ENCODE measurements around the gene PRKCB. TPM values are rescaled to one million over a fixed set of nuclear protein-coding genes. Genes with fewer than 3 reads are reported as not detected.

The PRKCB gene
- total and polyA plus RNA-seq, 2 experiments from 2014 or later, result 3.7 to 16.4 TPM

DNA sequence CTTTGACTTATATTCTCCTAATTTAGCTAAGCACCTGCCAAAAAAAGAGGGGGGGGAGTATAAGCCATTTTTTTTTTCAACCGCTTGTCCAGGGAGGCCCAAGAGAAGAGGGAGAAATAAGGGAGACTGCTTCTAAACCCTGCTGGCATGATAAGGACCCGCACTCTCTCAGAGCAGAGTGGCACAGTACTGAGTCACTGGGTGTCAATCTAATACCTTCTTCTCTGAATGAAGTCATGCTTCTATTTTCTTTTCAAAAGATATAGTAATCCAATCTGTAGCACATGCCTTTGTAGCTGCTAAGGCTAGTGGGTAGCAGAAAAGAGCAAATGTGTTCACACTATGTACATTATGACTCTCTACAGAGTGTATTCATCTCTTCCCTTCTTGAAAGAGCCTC, 385.4 kb downstream of the PRKCB start:
- no peaks in the 10 kb centered on the region; the same call in 2 of the 3 replicates for H3K9me3 Mint-ChIP-seq
- H3K4me2 ChIP-seq, result no peak overlapping the region
- H3K27ac ChIP-seq (ENCODE audit: low read depth), result no peak overlapping the region
- H3F3A ChIP-seq (replicated peaks; ENCODE audit: low read depth), result no peaks in the 10 kb centered on the region
- H3K4me1 Mint-ChIP-seq, result no peaks in the 10 kb centered on the region
- no peak overlapping the region for H3K4me3 ChIP-seq
- no peak overlapping the region for H3K4me3 Mint-ChIP-seq
- H3K9me2 ChIP-seq (ENCODE audit: insufficient read depth), result peaks cover 13% of the 10 kb centered on the region
- DNase-seq (ENCODE audit: low spot score) (no peak), ATAC-seq (no peak)
- H3K79me2 ChIP-seq (replicated peaks; ENCODE audit: insufficient read depth), result no peaks in the 10 kb centered on the region
- no peak for TF ChIP-seq ZNF114 (CRISPR knock-in tag; IDR thresholded peaks at IDR 0.05)
- no peak for TF ChIP-seq EZH2phosphoT487 (IDR thresholded peaks at IDR 0.05; ENCODE audit: unreplicated experiment)
- TF ChIP-seq, protein P1, sequence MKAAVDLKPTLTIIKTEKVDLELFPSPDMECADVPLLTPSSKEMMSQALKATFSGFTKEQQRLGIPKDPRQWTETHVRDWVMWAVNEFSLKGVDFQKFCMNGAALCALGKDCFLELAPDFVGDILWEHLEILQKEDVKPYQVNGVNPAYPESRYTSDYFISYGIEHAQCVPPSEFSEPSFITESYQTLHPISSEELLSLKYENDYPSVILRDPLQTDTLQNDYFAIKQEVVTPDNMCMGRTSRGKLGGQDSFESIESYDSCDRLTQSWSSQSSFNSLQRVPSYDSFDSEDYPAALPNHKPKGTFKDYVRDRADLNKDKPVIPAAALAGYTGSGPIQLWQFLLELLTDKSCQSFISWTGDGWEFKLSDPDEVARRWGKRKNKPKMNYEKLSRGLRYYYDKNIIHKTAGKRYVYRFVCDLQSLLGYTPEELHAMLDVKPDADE (IDR thresholded peaks at IDR 0.05), result no peak
- TF ChIP-seq EZH2 (IDR thresholded peaks at IDR 0.05; ENCODE audit: low read depth, unreplicated experiment), result no peak
- TF ChIP-seq STAT1 (IDR thresholded peaks at IDR 0.05; ENCODE audit: unreplicated experiment), result no peak
- no peak for TF ChIP-seq JUNB (IDR thresholded peaks at IDR 0.05; ENCODE audit: unreplicated experiment)
- TF ChIP-seq, protein P2, sequence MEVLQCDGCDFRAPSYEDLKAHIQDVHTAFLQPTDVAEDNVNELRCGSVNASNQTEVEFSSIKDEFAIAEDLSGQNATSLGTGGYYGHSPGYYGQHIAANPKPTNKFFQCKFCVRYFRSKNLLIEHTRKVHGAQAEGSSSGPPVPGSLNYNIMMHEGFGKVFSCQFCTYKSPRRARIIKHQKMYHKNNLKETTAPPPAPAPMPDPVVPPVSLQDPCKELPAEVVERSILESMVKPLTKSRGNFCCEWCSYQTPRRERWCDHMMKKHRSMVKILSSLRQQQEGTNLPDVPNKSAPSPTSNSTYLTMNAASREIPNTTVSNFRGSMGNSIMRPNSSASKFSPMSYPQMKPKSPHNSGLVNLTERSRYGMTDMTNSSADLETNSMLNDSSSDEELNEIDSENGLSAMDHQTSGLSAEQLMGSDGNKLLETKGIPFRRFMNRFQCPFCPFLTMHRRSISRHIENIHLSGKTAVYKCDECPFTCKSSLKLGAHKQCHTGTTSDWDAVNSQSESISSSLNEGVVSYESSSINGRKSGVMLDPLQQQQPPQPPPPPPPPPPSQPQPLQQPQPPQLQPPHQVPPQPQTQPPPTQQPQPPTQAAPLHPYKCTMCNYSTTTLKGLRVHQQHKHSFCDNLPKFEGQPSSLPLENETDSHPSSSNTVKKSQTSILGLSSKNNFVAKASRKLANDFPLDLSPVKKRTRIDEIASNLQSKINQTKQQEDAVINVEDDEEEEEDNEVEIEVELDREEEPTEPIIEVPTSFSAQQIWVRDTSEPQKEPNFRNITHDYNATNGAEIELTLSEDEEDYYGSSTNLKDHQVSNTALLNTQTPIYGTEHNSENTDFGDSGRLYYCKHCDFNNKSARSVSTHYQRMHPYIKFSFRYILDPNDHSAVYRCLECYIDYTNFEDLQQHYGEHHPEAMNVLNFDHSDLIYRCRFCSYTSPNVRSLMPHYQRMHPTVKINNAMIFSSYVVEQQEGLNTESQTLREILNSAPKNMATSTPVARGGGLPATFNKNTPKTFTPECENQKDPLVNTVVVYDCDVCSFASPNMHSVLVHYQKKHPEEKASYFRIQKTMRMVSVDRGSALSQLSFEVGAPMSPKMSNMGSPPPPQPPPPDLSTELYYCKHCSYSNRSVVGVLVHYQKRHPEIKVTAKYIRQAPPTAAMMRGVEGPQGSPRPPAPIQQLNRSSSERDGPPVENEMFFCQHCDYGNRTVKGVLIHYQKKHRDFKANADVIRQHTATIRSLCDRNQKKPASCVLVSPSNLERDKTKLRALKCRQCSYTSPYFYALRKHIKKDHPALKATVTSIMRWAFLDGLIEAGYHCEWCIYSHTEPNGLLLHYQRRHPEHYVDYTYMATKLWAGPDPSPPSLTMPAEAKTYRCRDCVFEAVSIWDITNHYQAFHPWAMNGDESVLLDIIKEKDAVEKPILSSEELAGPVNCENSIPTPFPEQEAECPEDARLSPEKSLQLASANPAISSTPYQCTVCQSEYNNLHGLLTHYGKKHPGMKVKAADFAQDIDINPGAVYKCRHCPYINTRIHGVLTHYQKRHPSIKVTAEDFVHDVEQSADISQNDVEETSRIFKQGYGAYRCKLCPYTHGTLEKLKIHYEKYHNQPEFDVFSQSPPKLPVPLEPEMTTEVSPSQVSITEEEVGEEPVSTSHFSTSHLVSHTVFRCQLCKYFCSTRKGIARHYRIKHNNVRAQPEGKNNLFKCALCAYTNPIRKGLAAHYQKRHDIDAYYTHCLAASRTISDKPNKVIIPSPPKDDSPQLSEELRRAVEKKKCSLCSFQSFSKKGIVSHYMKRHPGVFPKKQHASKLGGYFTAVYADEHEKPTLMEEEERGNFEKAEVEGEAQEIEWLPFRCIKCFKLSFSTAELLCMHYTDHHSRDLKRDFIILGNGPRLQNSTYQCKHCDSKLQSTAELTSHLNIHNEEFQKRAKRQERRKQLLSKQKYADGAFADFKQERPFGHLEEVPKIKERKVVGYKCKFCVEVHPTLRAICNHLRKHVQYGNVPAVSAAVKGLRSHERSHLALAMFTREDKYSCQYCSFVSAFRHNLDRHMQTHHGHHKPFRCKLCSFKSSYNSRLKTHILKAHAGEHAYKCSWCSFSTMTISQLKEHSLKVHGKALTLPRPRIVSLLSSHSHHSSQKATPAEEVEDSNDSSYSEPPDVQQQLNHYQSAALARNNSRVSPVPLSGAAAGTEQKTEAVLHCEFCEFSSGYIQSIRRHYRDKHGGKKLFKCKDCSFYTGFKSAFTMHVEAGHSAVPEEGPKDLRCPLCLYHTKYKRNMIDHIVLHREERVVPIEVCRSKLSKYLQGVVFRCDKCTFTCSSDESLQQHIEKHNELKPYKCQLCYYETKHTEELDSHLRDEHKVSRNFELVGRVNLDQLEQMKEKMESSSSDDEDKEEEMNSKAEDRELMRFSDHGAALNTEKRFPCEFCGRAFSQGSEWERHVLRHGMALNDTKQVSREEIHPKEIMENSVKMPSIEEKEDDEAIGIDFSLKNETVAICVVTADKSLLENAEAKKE (CRISPR knock-in tag; IDR thresholded peaks at IDR 0.05), result no peak
- no peak for TF ChIP-seq ZNF331 (CRISPR knock-in tag; IDR thresholded peaks at IDR 0.05; ENCODE audit: low read depth)
- no peak for TF ChIP-seq NANOG (IDR thresholded peaks at IDR 0.05; ENCODE audit: borderline replicate concordance)
- TF ChIP-seq CREB1 (CRISPR knock-in tag; IDR thresholded peaks at IDR 0.05; ENCODE audit: low read depth), result no peak
- TF ChIP-seq POLR2AphosphoS5 (IDR thresholded peaks at IDR 0.05; ENCODE audit: low read depth), result no peak
- TF ChIP-seq, protein P3, sequence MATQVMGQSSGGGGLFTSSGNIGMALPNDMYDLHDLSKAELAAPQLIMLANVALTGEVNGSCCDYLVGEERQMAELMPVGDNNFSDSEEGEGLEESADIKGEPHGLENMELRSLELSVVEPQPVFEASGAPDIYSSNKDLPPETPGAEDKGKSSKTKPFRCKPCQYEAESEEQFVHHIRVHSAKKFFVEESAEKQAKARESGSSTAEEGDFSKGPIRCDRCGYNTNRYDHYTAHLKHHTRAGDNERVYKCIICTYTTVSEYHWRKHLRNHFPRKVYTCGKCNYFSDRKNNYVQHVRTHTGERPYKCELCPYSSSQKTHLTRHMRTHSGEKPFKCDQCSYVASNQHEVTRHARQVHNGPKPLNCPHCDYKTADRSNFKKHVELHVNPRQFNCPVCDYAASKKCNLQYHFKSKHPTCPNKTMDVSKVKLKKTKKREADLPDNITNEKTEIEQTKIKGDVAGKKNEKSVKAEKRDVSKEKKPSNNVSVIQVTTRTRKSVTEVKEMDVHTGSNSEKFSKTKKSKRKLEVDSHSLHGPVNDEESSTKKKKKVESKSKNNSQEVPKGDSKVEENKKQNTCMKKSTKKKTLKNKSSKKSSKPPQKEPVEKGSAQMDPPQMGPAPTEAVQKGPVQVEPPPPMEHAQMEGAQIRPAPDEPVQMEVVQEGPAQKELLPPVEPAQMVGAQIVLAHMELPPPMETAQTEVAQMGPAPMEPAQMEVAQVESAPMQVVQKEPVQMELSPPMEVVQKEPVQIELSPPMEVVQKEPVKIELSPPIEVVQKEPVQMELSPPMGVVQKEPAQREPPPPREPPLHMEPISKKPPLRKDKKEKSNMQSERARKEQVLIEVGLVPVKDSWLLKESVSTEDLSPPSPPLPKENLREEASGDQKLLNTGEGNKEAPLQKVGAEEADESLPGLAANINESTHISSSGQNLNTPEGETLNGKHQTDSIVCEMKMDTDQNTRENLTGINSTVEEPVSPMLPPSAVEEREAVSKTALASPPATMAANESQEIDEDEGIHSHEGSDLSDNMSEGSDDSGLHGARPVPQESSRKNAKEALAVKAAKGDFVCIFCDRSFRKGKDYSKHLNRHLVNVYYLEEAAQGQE (IDR thresholded peaks at IDR 0.05; ENCODE audit: unreplicated experiment), result no peak
- TF ChIP-seq, protein P4, sequence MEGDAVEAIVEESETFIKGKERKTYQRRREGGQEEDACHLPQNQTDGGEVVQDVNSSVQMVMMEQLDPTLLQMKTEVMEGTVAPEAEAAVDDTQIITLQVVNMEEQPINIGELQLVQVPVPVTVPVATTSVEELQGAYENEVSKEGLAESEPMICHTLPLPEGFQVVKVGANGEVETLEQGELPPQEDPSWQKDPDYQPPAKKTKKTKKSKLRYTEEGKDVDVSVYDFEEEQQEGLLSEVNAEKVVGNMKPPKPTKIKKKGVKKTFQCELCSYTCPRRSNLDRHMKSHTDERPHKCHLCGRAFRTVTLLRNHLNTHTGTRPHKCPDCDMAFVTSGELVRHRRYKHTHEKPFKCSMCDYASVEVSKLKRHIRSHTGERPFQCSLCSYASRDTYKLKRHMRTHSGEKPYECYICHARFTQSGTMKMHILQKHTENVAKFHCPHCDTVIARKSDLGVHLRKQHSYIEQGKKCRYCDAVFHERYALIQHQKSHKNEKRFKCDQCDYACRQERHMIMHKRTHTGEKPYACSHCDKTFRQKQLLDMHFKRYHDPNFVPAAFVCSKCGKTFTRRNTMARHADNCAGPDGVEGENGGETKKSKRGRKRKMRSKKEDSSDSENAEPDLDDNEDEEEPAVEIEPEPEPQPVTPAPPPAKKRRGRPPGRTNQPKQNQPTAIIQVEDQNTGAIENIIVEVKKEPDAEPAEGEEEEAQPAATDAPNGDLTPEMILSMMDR (conservative IDR thresholded peaks at IDR 0.05; ENCODE audit: low read depth in 2 of 2), result no peak
- no peaks in the 10 kb centered on the region for H3K36me3 Mint-ChIP-seq (ENCODE audit: low read depth)
- H3K27me3 Mint-ChIP-seq (ENCODE audit: insufficient read depth, low read depth, poor library complexity), result no peaks in the 10 kb centered on the region
- H2AFZ ChIP-seq, result no peak overlapping the region
- no peaks in the 10 kb centered on the region for H3K27me3 ChIP-seq (ENCODE audit: insufficient read depth)
- no peaks in the 10 kb centered on the region for H3K36me3 ChIP-seq (ENCODE audit: insufficient read depth)
- H4K20me1 ChIP-seq (replicated peaks; ENCODE audit: insufficient read depth), result no peaks in the 10 kb centered on the region
- H3K27ac Mint-ChIP-seq, result no peak overlapping the region
- H3K4me1 ChIP-seq (ENCODE audit: insufficient read depth), result no peaks in the 10 kb centered on the region
